CD4-positive, alpha-beta T cell treated with Interferon alpha-2 for 1 hour (primary cell): Measurements from ENCODE around the gene BMERB1.

Source experiments
- DNase-seq, 2 donors: peaks; one replicate each; pipeline ENCODE4 v3.0.0-alpha.2; 2020 to 2022

Gene BMERB1

DNA sequence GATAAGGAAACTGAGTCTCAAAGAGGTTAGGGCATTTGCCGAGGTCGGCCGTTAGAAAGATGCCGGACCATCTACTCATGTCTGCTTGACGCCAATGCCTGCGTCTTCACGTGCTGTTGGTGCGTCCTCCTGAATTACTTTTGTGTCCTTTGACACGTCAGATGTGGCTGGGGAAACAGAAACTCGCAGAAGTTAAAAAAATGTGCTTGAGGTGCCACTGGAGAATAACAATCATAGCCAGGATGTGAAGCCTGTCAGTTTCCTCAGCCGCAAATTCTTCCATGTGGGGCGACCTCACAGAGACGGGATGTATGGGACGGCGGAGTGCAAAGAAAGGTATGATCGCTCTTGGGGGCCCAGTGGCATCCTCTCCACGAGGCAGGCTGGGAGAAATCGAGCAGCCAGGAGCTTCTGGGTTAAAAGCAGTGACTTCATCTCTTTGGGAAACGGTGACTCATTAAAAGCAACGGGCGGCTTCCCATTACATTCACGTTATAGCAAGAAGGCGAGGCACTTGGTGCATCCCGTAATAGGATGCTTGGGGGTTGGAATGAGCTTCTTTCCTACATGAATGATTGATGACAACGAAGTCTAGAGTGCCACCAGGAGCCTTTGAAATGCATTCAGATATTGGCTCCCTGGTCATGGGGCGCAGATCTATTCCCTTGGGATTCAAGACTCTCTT, 67.8 kb downstream of the BMERB1 start:
- no peak for DNase-seq

DNA sequence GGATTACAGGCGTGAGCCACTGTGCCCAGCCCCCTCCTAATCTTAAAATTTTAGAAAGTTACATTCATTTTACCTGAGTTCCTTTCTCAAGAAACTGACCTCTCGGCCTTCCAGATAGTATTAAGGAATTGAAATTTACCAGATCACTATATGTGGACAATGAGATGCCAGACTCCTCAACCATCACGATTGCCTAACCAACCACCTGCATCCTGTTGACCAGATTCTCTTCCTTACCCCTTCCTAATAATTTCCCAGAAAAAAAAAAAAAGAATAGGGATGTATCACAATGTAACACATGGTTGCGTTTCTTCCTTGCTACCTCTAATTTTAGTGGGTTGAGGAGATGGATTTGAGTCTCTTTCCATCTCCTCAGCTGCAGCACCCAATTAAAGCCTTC, 72.1 kb downstream of the BMERB1 start:
- DNase-seq: no peak

- no peak for DNase-seq
These were observed 73.0 kb downstream of the BMERB1 start for GRCh38 chr16:15507301-15507958.

DNA sequence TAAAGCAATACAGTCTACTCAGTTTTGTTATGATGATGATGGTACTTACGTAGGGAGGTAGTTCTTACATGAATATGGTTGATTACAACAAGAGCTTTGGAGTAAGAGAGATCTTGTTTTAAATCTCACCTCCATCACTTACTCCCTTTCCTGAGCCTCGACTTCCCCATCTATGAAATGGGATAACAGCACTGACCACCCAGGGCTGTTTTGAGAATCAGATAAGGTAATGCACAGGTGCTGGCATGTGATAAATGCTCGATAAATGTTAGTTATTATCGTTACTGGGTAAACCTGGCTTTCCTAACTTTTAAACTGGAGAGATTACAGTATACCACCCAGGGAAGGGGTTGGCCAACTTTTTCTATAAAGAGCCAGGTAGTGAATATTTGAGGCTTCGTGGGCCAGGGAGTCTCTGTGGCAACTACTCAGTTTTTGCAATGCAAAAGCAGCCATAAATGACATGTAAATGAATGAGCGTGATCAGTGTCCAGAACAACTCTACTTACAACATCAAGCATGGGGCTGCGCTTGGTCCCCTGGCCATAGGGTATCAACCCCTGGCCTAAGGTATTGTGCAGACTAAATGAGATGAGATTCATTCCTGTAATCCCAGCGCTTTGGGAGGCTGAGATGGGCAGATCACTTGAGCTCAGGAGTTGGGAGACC, 73.7 kb downstream of the BMERB1 start:
- DNase-seq: no peak

DNA sequence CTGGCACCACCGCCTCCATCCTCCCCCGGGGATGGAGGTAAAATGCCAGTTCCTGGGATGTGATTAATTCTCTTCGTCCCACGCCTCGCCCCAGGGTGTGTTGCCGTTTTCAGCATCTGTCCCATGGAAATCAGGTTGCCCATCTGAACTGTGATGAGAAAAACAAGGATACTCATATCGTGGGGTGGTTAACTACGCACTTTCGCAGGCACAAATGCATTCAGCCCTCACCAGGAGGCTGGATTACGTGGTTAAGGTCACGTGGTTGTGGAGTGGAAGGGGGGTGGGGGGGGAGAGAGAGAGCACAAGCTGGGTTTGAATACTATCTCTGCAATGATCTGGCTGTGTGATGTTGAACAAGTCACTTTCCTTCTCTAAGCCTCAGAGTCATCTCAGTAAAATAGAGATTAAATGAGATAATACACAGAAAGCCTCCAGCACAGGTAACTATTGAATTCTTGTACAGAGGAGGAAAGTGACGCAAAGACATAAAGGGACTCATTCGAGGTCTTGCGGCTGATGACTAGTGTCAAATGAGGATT, 74.7 kb downstream of the BMERB1 start:
- DNase-seq: peak in 1 of 2 donors; percentile 21

GRCh38 chr16:15509593-15510535, 75.5 kb downstream of the BMERB1 start:
- no peak for DNase-seq

- DNase-seq: no peak
These were observed 76.6 kb downstream of the BMERB1 start for GRCh38 chr16:15510992-15511391.

GRCh38 chr16:15511759-15512487, 77.5 kb downstream of the BMERB1 start:
- no peak for DNase-seq

DNA sequence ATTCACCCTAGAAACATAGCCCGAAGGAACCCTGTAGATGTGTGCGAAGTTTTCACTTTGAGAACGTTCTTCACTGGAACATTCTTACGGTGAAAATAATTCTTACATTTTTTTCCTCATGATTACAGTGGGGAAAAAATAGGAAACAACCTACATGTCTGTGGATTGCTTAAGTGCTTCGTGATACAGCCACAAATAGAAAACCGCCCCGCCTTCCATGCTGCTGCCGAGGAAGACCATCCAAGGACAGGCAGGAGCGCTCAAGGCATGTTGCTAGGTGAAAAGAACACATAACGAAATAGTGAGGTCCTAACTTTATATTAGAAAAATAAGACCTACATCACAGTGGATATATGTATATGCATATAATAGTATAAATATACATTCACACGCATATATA, 78.8 kb downstream of the BMERB1 start:
- no peak for DNase-seq

GRCh38 chr16:15515992-15516391, 81.6 kb downstream of the BMERB1 start:
- DNase-seq: no peak

DNA sequence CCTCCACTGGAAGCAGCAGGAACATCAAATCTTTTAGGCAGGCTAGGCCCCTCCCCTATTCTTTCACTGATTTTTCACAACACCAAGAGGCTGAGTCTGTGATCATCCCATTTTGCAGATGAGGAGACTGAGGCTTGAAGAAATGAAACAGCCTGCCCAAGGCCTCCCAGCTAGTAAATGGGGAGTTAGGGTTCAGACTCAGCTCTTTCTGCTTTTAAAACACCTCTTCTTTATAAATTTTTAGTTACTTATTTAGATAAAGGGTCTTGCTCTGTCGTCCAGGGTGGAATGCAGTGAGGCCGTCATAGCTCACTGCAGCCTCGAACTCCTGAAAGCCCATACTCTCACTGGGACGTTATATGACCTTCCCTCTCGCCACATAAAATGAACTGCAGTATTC, 82.2 kb downstream of the BMERB1 start:
- no peak for DNase-seq

DNA sequence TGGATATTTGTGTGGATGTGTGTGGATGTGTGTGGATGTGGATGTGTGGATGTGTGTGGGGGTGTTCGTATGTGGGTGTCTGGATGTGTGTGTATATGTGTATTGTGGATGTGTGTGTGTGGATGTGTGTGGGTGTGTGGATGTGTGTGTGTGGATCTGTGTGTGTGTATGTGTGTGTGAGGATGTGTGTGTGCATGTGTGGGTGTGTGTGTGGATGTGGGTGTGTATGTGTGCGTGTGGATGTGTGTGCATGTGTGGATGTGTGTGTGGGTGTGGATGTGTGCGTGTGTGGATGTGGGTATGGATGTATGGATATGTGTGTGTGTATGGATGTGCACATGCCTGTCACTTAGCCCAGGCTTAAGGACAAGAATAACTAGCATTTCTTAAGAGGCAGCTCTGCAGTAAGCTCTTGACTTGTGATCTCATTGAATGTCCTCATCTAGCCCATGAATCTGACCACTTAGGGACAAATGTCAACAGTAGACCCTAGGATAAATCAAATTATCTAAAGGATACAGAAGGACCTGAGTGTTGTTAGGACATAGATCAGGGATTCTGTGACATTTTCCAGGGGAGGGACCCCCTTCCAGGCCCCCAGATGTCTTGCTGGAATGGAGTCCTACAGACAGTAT, 83.5 kb downstream of the BMERB1 start:
- no peak for DNase-seq

DNA sequence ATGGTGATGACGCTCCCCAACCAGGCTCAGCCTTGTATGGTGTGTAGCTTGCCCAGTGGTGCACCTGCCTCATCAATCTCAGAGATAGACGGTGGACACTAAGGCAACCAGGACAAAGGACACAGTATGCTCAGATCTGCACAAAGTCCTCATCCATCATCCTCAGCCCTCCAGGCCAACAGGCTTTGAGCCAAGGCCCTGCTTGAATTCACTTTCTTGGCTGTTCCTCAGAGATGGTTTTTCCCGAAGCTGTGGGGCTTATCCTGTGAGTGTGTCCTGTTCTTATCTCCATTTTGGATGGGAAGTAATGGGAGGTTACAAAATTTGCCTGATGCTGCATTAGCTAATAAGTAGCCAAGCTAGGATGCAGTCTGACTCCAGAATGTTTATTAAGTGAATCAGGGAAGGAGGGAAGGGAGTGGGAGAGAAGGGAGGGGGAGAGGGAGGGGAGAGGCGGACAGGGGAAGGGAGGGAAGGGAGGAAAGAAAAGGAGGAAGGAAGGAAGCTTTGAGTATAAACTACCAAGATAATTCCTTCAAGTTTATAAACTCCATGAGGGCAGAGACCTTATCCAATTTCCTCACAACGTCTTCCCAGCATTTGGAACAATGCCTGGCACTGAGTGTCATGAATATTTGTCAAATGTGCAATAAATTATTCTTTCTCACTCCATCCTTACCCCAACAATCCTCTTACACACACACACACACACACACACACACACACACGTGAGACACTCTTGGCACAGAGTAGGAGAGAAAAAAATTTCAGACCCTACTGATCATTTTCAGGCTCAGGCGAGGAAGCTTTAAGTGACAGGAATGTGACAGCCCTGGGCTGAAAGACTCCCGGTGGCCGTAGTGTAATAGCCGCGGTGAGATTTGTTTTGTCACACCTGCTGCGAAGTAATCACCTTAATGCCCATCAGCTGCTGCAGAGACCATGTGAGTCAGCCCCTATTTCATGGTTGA, 84.3 kb downstream of the BMERB1 start:
- no peak for DNase-seq

DNA sequence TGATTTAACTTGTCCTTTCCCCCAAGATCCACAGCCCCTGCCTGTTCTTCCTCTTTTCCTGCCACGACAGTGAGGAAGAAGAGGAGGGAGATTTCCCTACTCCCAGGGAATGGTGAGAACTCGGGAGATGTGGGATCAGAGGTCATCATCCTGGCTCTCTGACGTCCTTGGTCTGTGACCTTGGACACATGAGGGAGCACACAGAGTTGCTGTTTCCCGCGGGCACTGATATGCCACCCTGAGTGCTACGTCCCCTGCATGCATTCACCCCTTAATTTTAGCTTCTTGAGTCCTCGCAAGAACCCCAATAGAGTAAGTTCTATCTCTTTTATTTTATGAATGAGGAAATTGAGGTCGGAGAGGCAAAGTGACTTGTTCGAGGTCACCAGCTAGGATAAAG, 85.4 kb downstream of the BMERB1 start:
- DNase-seq: no peak

- DNase-seq: no peak
These were observed 87.0 kb downstream of the BMERB1 start for GRCh38 chr16:15521390-15521757.

DNA sequence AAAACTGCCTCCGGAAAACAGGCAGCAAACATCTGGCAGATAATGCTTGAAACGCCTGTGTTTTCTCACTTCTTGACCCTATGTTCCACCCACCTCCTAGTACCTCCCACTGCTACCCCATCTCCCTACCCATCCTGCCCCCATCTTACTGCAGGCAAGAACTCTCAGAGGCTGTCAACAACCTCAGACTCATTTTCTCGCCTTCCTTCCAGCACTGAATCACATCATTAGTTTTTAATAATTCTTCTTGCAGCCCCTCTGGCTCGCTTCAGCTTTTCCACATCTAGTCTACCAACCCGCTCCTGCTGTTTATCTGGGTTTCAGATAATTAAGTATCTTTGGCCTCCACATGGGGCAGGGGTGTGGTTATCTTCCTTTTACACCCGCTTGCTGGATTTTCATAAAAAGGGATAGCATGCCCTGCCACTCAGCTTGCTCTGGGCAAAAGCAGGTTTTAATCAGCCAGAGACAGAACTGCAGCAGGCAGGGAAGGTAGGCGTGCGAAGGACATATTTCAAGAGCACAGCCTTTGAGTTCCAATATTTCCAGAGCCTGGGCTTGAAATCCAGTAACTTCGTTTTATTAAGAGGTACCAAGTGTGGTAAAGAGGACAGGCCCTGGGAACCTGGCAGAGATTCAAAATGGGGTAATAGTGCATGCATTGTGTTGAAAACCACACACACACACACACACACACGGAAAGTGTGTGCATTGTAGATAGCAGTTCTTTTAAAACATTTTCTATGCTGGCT, 87.5 kb downstream of the BMERB1 start:
- DNase-seq: no peak

DNA sequence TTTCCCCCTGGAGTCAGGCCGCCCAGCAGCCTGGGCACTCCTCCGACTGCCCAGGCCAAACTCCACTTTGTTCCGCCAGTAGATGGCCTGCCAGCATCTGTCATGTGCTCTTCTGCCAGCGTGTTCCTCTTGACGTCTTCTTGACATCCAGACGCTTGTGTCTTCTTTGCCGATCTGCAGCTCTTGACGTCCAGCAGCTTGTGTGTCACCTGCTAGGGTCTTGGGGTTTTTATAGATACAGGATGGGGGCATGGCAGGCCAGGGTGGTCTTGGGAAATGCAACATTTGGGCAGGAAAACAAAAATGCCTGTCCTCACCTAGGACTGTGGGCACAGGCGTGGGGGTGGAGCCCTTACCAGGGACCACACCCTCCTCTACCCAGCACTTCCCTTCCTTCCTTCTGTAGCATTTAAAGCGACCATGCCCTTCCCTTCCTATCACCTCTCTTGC, 88.7 kb downstream of the BMERB1 start:
- peak in 1 of 2 donors; percentile 35 for DNase-seq

DNA sequence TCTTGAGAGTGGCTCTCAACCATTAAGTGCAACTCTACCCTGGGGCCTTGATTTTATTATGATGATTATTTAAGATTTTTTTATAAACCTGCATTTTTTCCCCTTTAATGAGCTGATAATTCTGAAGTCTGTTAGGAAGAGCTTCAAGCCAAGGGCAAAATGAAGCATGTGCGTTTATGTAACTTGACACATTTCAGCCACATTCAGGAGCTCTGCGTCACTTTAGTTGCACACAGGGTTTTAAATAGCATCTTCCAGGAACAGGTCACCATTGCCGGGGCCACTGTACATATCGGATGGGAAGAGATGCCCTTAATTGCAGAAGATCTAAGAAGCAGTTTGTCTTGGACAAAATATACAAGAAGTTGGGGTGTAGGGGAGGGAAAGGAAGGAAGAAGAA, 89.6 kb downstream of the BMERB1 start:
- DNase-seq: no peak

DNA sequence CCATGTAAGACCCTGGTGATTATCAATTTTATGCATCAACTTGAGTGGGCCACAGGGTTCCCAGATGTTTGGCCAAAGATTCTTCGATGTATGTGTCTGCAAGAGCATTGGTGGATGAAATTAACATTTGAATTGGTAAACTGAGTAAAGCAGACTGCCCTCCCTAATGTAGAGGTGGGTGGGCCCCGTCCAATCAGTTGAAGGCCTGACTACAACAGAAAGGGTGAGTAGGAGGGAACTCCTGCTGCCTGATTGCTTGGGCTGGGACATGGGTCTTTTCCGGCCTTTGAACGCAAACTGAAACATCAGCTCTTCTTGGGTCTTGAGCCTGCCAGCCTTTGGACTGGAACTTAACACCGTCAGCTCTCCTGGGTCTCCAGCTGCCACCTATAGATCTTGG, 90.6 kb downstream of the BMERB1 start:
- no peak for DNase-seq

GRCh38 chr16:15526097-15526496, 91.7 kb downstream of the BMERB1 start:
- no peak for DNase-seq
